Measurements from ENCODE around the gene ATP13A1.

DNA sequence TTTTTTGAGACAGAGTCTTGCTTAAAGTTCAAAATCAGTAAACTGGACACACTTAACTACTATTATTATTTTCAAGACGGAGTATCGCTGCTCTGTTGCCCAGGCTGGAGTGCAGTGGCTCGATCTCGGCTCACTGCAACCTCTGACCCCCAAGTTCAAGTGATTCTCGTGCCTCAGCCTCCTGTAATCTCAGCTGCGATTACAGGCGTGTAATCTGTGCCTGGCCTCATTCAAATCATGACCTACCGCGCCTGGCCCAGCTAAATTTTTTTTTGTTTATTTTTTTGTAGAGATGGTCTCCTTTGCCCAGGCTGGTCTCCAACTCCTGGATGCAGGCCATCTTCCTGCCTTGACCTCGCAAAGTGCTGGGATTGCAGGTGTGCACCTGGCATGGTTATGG, 28.2 kb upstream of the ATP13A1 start:
- TF ChIP-seq, protein P1, sequence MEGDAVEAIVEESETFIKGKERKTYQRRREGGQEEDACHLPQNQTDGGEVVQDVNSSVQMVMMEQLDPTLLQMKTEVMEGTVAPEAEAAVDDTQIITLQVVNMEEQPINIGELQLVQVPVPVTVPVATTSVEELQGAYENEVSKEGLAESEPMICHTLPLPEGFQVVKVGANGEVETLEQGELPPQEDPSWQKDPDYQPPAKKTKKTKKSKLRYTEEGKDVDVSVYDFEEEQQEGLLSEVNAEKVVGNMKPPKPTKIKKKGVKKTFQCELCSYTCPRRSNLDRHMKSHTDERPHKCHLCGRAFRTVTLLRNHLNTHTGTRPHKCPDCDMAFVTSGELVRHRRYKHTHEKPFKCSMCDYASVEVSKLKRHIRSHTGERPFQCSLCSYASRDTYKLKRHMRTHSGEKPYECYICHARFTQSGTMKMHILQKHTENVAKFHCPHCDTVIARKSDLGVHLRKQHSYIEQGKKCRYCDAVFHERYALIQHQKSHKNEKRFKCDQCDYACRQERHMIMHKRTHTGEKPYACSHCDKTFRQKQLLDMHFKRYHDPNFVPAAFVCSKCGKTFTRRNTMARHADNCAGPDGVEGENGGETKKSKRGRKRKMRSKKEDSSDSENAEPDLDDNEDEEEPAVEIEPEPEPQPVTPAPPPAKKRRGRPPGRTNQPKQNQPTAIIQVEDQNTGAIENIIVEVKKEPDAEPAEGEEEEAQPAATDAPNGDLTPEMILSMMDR (IDR thresholded peaks at IDR 0.05), result no peak
- no peak for TF ChIP-seq POLR2A (IDR thresholded peaks at IDR 0.05)

Measured in body of pancreas (tissue), 4 donors.